ENCODE results near the gene GLI3. TPM values are rescaled to one million over a fixed set of nuclear protein-coding genes. Genes with fewer than 3 reads are reported as not detected.

GLI3 gene
- total RNA-seq, 2 experiments from 2014 or later = 0.28 to 0.36 TPM

DNA sequence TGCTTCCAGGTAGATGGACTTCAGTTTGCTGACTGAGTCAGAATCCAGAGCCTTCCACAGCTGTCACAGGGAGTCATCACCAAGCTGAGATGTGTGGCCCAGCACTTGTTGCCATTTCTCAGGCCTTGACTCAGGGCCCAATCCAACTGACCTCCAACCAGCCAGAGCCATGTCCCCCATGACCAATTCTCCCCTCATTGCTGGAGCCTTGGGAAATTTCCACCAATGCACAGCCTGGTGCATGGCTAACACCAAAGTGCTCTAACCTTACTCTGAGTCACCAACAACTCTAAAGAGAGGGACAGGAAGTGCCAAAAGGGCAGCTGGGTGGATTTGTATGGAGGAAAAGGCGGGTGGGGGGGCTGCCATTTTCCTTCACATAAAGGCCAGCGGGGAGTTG is 13.4 kb upstream of the GLI3 start:
- Mint-ChIP-seq H3K27me3 (no peaks in the 10 kb centered on the region), H3K4me3 (no peak overlapping the region), H3K9me3 (peaks cover 3% of the 10 kb centered on the region), H3K36me3 (ENCODE audit: low read depth) (no peaks in the 10 kb centered on the region), H3K4me1 (ENCODE audit: low read depth) (no peaks in the 10 kb centered on the region), H3K27ac (no peak overlapping the region)
- no peak for ATAC-seq (ENCODE audit: poor library complexity)
- ChIA-PET CTCF (no interaction called here), POLR2A (no interaction called here)
- H3K4me3 ChIP-seq (ENCODE audit: low read length) = no peak overlapping the region
- H3K9me3 ChIP-seq (ENCODE audit: control insufficient read depth in 1 of 2, insufficient read depth in 1 of 2, low read length in 2 of 2) = peaks cover 0 to 5% of the 10 kb centered on the region in 2 experiments
- H3K27me3 ChIP-seq (ENCODE audit: control insufficient read depth in 1 of 2, insufficient read depth in 2 of 2, low read length in 2 of 2) = no peaks in the 10 kb centered on the region
- TF ChIP-seq, protein P1, sequence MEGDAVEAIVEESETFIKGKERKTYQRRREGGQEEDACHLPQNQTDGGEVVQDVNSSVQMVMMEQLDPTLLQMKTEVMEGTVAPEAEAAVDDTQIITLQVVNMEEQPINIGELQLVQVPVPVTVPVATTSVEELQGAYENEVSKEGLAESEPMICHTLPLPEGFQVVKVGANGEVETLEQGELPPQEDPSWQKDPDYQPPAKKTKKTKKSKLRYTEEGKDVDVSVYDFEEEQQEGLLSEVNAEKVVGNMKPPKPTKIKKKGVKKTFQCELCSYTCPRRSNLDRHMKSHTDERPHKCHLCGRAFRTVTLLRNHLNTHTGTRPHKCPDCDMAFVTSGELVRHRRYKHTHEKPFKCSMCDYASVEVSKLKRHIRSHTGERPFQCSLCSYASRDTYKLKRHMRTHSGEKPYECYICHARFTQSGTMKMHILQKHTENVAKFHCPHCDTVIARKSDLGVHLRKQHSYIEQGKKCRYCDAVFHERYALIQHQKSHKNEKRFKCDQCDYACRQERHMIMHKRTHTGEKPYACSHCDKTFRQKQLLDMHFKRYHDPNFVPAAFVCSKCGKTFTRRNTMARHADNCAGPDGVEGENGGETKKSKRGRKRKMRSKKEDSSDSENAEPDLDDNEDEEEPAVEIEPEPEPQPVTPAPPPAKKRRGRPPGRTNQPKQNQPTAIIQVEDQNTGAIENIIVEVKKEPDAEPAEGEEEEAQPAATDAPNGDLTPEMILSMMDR (IDR thresholded peaks at IDR 0.05) = no peak
- intact Hi-C loops (cut with DNase I, micrococcal nuclease) = no loop called here
- no peak for DNase-seq
- no peaks in the 10 kb centered on the region for H3K36me3 ChIP-seq (ENCODE audit: insufficient read depth, low read length)
- no peaks in the 10 kb centered on the region for H3K4me1 ChIP-seq (ENCODE audit: insufficient read depth, low read length)
- H3K27ac ChIP-seq (ENCODE audit: low read depth in 1 of 2, low read length in 2 of 2) = no peak overlapping the region

DNA sequence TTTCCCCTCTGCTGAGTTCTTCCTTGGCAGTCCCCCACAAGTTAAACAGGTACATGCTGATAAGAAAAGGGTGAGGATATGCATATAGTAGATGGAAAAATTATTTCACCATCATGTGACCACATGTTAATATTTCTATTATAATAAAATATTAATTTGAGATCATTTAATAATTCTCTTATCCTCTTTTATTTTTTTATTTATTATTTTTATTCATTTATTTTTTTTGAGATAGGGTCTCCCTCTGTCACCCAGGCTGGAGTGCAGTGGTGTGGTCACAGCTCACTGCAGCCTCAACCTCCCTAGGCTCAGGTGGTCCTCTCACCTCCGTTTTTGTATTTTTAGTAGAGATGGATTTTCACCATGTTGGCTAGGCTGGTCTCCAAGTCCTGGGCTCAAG is 11.6 kb upstream of the GLI3 start:
- no peak overlapping the region for H3K27ac ChIP-seq (ENCODE audit: low read depth in 1 of 2, low read length in 2 of 2)
- H3K4me3 Mint-ChIP-seq = no peak overlapping the region
- H3K36me3 Mint-ChIP-seq (ENCODE audit: low read depth) = no peaks in the 10 kb centered on the region
- peaks cover 0 to 8% of the 10 kb centered on the region in 2 experiments for H3K9me3 ChIP-seq (ENCODE audit: control insufficient read depth in 1 of 2, insufficient read depth in 1 of 2, low read length in 2 of 2)
- H3K4me1 Mint-ChIP-seq (ENCODE audit: low read depth) = no peaks in the 10 kb centered on the region
- no peaks in the 10 kb centered on the region for H3K36me3 ChIP-seq (ENCODE audit: insufficient read depth, low read length)
- H3K9me3 Mint-ChIP-seq = peaks cover 3% of the 10 kb centered on the region
- ATAC-seq (ENCODE audit: poor library complexity) (no peak), DNase-seq (no peak)
- intact Hi-C loops (cut with DNase I, micrococcal nuclease) = no loop called here
- H3K27me3 Mint-ChIP-seq = no peaks in the 10 kb centered on the region
- ChIA-PET CTCF (no interaction called here), POLR2A (no interaction called here)
- H3K27me3 ChIP-seq (ENCODE audit: control insufficient read depth in 1 of 2, insufficient read depth in 2 of 2, low read length in 2 of 2) = no peaks in the 10 kb centered on the region
- TF ChIP-seq, protein P1 (IDR thresholded peaks at IDR 0.05) = no peak
- H3K27ac Mint-ChIP-seq = no peak overlapping the region
- H3K4me3 ChIP-seq (ENCODE audit: low read length) = no peak overlapping the region
- H3K4me1 ChIP-seq (ENCODE audit: insufficient read depth, low read length) = no peaks in the 10 kb centered on the region

DNA sequence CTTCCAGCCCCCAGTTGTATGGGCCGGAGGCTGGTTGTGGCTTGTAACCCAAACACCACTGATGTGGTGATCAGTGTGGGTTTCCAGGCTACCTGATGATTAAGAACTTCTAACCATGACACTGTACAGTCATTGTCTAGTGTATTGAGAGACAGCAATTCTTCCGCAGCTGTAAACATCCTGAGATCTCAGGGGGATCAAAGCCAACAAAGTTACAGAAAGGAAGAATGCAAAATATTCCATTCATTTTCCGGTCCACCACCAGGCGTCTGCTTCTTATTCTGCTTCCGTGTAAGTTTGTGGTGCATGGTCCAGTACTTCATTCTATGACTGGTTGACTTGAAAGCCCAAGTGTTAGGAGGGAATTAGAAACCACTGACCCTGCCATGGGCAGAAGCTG is 10.3 kb upstream of the GLI3 start:
- ATAC-seq (ENCODE audit: poor library complexity) (no peak), DNase-seq (no peak)
- CTCF ChIA-PET = no interaction called here
- no peaks in the 10 kb centered on the region for H3K27me3 ChIP-seq (ENCODE audit: control insufficient read depth in 1 of 2, insufficient read depth in 2 of 2, low read length in 2 of 2)
- Mint-ChIP-seq H3K27ac (no peak overlapping the region), H3K36me3 (ENCODE audit: low read depth) (no peaks in the 10 kb centered on the region), H3K4me1 (ENCODE audit: low read depth) (no peaks in the 10 kb centered on the region), H3K27me3 (peaks cover 3% of the 10 kb centered on the region), H3K9me3 (peaks cover 3% of the 10 kb centered on the region), H3K4me3 (no peak overlapping the region)
- intact Hi-C loops (cut with DNase I, micrococcal nuclease) = no loop called here
- TF ChIP-seq, protein P1 (IDR thresholded peaks at IDR 0.05) = no peak
- no peak overlapping the region for H3K4me3 ChIP-seq (ENCODE audit: low read length)
- H3K36me3 ChIP-seq (ENCODE audit: insufficient read depth, low read length) = no peaks in the 10 kb centered on the region
- POLR2A ChIA-PET = no interaction called here
- H3K27ac ChIP-seq (ENCODE audit: low read depth in 1 of 2, low read length in 2 of 2) = no peak overlapping the region
- H3K9me3 ChIP-seq (ENCODE audit: control insufficient read depth in 1 of 2, insufficient read depth in 1 of 2, low read length in 2 of 2) = peaks cover 0 to 3% of the 10 kb centered on the region in 2 experiments
- H3K4me1 ChIP-seq (ENCODE audit: insufficient read depth, low read length) = no peaks in the 10 kb centered on the region
